PC-3 (cell line): Measurements from ENCODE around the gene SLC13A3. TPM values are rescaled to one million over a fixed set of nuclear protein-coding genes. Genes with fewer than 3 reads are reported as not detected.

ENCODE experiments used
- ATAC-seq: fragments of 200-7000 bp; cut with Tn5 transposase; 2 replicates; pipeline ENCODE4 v1.9.1; 2020; ENCODE audit warnings: mild to moderate bottlenecking, moderate library complexity
- BruUV-seq: library from RNA; stranded (reverse); fragments of 400-500 nt; replicated peaks from 2 replicates; lab custom pipeline; 2021; lab: Mats Ljungman, UMichigan
- CTCF ChIA-PET: fragments of 300-600 bp; sonication (Branson Sonifier 250); formaldehyde crosslinking; loops from one replicate; lab custom pipeline; 2022; ENCODE audit warnings: antibody characterized with exemption; lab: Charles Lee
- POLR2A ChIA-PET: fragments of 300-600 bp; sonication (Branson Sonifier 250); formaldehyde crosslinking; loops from one replicate; lab custom pipeline; 2022; ENCODE audit warnings: antibody characterized with exemption; ENCODE audit not compliant: unreplicated experiment; lab: Charles Lee
- DNase-seq: peaks from one replicate; pipeline ENCODE4 v3.0.0-alpha.2; 2015
- H2AFZ ChIP-seq: fragments of 300-600 bp; sonication (generic); 2 replicates; pipeline ENCODE4 v1.6.0; 2016; ENCODE audit warnings: antibody characterized with exemption, low read length
- H3F3A ChIP-seq: fragments of 300-600 bp; sonication (generic); one replicate; pipeline ENCODE4 v1.6.0; 2017; ENCODE audit warnings: antibody characterized with exemption, low read length, control low read depth, mild to moderate bottlenecking; ENCODE audit not compliant: unreplicated experiment
- H3K27ac ChIP-seq: fragments of 300-600 bp; sonication (generic); 2 replicates; pipeline ENCODE4 v1.5.1; 2016; ENCODE audit warnings: mild to moderate bottlenecking, low read length
- H3K27me3 ChIP-seq: fragments of 300-600 bp; sonication (generic); 2 replicates; pipeline ENCODE4 v1.6.1; 2016; ENCODE audit warnings: low read length, mixed read lengths
- H3K36me3 ChIP-seq: fragments of 300-600 bp; sonication (generic); 2 replicates; pipeline ENCODE4 v1.6.1; 2016; ENCODE audit warnings: low read depth, mixed run types, low read length, mixed read lengths
- H3K4me1 ChIP-seq: fragments of 300-600 bp; sonication (generic); 2 replicates; pipeline ENCODE4 v1.5.1; 2016; ENCODE audit warnings: low read length; ENCODE audit not compliant: insufficient read depth
- H3K4me2 ChIP-seq: fragments of 300-600 bp; sonication (generic); 2 replicates; pipeline ENCODE4 v1.6.0; 2016; ENCODE audit warnings: low read length
- H3K4me3 ChIP-seq: fragments of 300-600 bp; sonication (generic); 2 replicates; pipeline ENCODE4 v1.5.1; 2016; ENCODE audit warnings: mild to moderate bottlenecking, low read length, mixed read lengths
- H3K79me2 ChIP-seq: fragments of 300-600 bp; sonication (generic); 2 replicates; pipeline ENCODE4 v1.6.1; 2017; ENCODE audit warnings: low read length, mixed read lengths
- H3K9ac ChIP-seq: fragments of 300-600 bp; sonication (generic); 2 replicates; pipeline ENCODE4 v1.6.0; 2016; ENCODE audit warnings: mild to moderate bottlenecking, low read length
- H3K9me2 ChIP-seq: fragments of 300-600 bp; sonication (generic); replicated peaks from 2 replicates; pipeline ENCODE4 v1.6.1; 2016; ENCODE audit warnings: mixed run types, low read length, mixed read lengths
- H3K9me3 ChIP-seq: fragments of 300-600 bp; sonication (generic); 2 replicates; pipeline ENCODE4 v1.6.1; 2016; ENCODE audit warnings: low read length, mixed read lengths
- H4K20me1 ChIP-seq: fragments of 300-600 bp; sonication (generic); 2 replicates; pipeline ENCODE4 v1.6.1; 2016; ENCODE audit warnings: low read length, mixed read lengths
- EZH2 ChIP-seq: fragments of 300-600 bp; sonication (generic); IDR thresholded peaks from one replicate; pipeline ENCODE4 v1.6.1; 2017; ENCODE audit warnings: antibody characterized with exemption, mild to moderate bottlenecking, low read length; ENCODE audit not compliant: unreplicated experiment
- EZH2phosphoT487 ChIP-seq: fragments of 300-600 bp; sonication (generic); IDR thresholded peaks from 2 replicates; pipeline ENCODE4 v1.6.1; 2018; ENCODE audit warnings: mild to moderate bottlenecking, antibody characterized with exemption, low read length, borderline replicate concordance
- intact Hi-C: fragments of 100-400 bp; cut with micrococcal nuclease; formaldehyde crosslinking; loops from 2 replicates; pipeline ENCODE4 v1.9.0; 2023
- total RNA-seq: library from RNA; depleted of rRNA; stranded (reverse); fragments of >200 nt; gene quantifications from 2 replicates; pipeline ENCODE4 v1.2.3, GENCODE V29; 2014
- TF ChIP-seq, protein P1 (sequence below): fragments of 300-600 bp; sonication (generic); conservative IDR thresholded peaks from 2 replicates; pipeline ENCODE4 v1.5.1; 2017; ENCODE audit warnings: antibody characterized with exemption, low read depth, mild to moderate bottlenecking, low read length

The SLC13A3 gene
- total RNA-seq, 1 experiment from 2014 or later, result not detected

DNA sequence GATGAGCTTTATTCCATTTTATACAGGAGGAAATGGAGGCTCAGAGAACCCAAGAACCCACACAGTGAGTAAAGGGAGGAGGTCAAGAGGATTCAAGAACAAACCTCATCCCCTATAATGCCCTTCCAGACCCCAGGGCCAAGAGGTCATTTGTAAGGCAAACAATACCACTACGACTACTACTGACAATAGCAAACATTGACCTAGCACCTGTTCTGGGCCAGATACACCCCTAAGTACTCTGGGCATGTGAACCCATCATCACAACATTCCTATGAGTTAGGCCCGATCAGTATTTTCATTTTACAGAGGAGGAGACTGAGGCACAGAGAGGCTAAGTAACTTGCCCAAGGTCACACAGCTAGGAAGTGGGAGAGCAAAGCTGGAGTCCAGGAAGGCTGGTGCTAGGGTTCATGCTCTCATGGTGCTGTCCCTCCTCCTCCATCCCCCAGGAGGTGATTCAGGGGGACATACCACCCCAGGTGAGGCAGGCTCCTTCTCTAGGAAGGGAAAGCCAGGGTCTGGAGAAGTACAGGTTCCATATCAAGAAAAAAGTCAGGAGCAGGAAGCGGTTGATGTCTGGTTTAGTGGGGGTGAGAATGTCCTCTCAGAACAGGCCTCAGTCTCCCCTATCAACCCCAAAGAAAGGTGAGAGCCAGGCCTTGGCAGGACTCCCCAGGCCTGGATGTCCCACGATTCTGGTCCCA is 13.7 kb downstream of the SLC13A3 start:
- DNase-seq (no peak), ATAC-seq (no peak)
- Histone ChIP-seq H4K20me1 (no peaks in the 10 kb centered on the region), H3K27me3 (no peaks in the 10 kb centered on the region), H3K4me3 (no peak overlapping the region), H3K79me2 (no peaks in the 10 kb centered on the region), H3K36me3 (no peaks in the 10 kb centered on the region), H2AFZ (no peak overlapping the region), H3K27ac (no peak overlapping the region), H3K9ac (no peak overlapping the region), H3K9me3 (no peaks in the 10 kb centered on the region), H3F3A (no peaks in the 10 kb centered on the region), H3K4me1 (no peaks in the 10 kb centered on the region), H3K4me2 (no peak overlapping the region), H3K9me2 (no peaks in the 10 kb centered on the region)
- intact Hi-C loops, result no loop called here
- ChIA-PET POLR2A (no interaction called here), CTCF (no interaction called here)
- no TSS peak for BruUV-seq
- TF ChIP-seq, protein P1, sequence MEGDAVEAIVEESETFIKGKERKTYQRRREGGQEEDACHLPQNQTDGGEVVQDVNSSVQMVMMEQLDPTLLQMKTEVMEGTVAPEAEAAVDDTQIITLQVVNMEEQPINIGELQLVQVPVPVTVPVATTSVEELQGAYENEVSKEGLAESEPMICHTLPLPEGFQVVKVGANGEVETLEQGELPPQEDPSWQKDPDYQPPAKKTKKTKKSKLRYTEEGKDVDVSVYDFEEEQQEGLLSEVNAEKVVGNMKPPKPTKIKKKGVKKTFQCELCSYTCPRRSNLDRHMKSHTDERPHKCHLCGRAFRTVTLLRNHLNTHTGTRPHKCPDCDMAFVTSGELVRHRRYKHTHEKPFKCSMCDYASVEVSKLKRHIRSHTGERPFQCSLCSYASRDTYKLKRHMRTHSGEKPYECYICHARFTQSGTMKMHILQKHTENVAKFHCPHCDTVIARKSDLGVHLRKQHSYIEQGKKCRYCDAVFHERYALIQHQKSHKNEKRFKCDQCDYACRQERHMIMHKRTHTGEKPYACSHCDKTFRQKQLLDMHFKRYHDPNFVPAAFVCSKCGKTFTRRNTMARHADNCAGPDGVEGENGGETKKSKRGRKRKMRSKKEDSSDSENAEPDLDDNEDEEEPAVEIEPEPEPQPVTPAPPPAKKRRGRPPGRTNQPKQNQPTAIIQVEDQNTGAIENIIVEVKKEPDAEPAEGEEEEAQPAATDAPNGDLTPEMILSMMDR, result no peak
- TF ChIP-seq EZH2phosphoT487 (no peak), EZH2 (no peak)

DNA sequence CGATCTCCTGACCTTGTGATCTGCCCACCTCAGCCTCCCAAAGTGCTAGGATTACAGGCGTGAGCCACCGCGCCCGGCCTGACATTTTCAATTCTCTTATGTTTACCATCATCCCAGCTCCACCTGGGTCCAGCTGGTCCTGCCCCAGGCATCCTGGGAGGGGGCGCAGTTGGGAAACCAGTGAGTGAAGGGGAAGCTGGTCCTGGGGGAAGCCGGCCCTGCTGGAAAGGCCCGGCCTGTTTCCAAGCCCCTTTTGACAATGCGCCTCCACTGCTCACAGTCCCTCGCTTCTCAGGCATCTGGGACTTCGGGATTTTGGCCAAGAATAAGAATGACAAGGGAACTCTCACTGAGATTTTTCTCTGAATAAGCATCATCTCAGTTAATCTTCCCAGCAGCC is 14.2 kb downstream of the SLC13A3 start:
- CTCF ChIA-PET, result no interaction called here
- no TSS peak for BruUV-seq
- no peak for ATAC-seq

DNA sequence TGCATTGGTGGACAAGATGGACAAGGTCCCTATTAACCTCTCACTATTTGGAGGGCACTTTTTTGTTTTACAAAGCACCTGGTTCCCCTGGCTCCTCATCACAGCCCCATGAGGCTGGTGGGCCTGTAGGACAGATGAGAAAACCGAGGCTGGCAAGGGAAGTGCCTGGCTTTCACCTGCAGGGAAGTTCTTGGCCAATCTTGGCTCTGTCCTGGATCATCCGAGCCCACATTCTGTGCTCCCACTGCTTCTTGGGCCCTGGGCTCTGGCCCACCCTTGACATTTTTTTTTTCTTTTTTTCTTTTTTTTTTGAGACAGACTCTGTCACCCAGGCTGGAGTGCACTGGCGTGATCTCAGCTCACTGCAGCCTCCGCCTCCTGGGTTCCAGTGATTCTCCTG is 14.7 kb downstream of the SLC13A3 start:
- H3K27me3 ChIP-seq, result no peaks in the 10 kb centered on the region
- H3K4me3 ChIP-seq, result no peak overlapping the region
- H3K9me2 ChIP-seq, result no peaks in the 10 kb centered on the region
- TF ChIP-seq, protein P1, result no peak
- TF ChIP-seq EZH2phosphoT487 (no peak), EZH2 (no peak)
- BruUV-seq, result no TSS peak
- no peaks in the 10 kb centered on the region for H3F3A ChIP-seq
- H3K79me2 ChIP-seq, result no peaks in the 10 kb centered on the region
- ATAC-seq (no peak), DNase-seq (no peak)
- H2AFZ ChIP-seq, result no peak overlapping the region
- H3K9me3 ChIP-seq, result no peaks in the 10 kb centered on the region
- no peak overlapping the region for H3K4me2 ChIP-seq
- intact Hi-C loops, result no loop called here
- no peak overlapping the region for H3K27ac ChIP-seq
- no peaks in the 10 kb centered on the region for H3K4me1 ChIP-seq
- ChIA-PET POLR2A (no interaction called here), CTCF (no interaction called here)
- H3K9ac ChIP-seq, result no peak overlapping the region
- no peaks in the 10 kb centered on the region for H3K36me3 ChIP-seq
- H4K20me1 ChIP-seq, result no peaks in the 10 kb centered on the region

More for the DNA sequence above, 14.2 kb downstream of the SLC13A3 start:
- H4K20me1 ChIP-seq, result no peaks in the 10 kb centered on the region
- no peak overlapping the region for H3K4me3 ChIP-seq
- H3F3A ChIP-seq, result no peaks in the 10 kb centered on the region
- DNase-seq, result no peak
- no peaks in the 10 kb centered on the region for H3K9me2 ChIP-seq
- no peak overlapping the region for H3K4me2 ChIP-seq
- no peaks in the 10 kb centered on the region for H3K27me3 ChIP-seq
- POLR2A ChIA-PET, result no interaction called here
- no peak overlapping the region for H2AFZ ChIP-seq
- no peaks in the 10 kb centered on the region for H3K4me1 ChIP-seq
- no peaks in the 10 kb centered on the region for H3K9me3 ChIP-seq
- H3K79me2 ChIP-seq, result no peaks in the 10 kb centered on the region
- TF ChIP-seq EZH2phosphoT487, result no peak
- TF ChIP-seq EZH2, result no peak
- TF ChIP-seq, protein P1, result no peak
- intact Hi-C loops, result no loop called here
- no peaks in the 10 kb centered on the region for H3K36me3 ChIP-seq
- no peak overlapping the region for H3K27ac ChIP-seq
- H3K9ac ChIP-seq, result no peak overlapping the region
